Duodenal mucosa (tissue), 2 donors: ENCODE data around the gene KRT77.
"Not testable (repeated sequence)": the region's sequence is repeated elsewhere in the genome, so short reads cannot be mapped to it uniquely, and the experiment has no call there.

Source experiments
- H3K27ac ChIP-seq: one replicate; pipeline ENCODE4 v1.7.0; 2013; ENCODE audit warnings: low read depth, low read length
- H3K27me3 ChIP-seq, 2 donors: one replicate each; pipeline ENCODE4 v1.7.0; 2013; ENCODE audit warnings: low read length in 2 of 2, control low read depth in 1 of 2; ENCODE audit not compliant: insufficient read depth in 2 of 2, control insufficient read depth in 1 of 2
- H3K36me3 ChIP-seq, 2 donors: one replicate each; pipeline ENCODE4 v1.7.0; 2013; ENCODE audit warnings: low read length in 2 of 2, control low read depth in 1 of 2; ENCODE audit not compliant: insufficient read depth in 2 of 2, control insufficient read depth in 1 of 2
- H3K4me1 ChIP-seq, 2 donors: one replicate each; pipeline ENCODE4 v1.7.0; 2013; ENCODE audit warnings: low read length in 2 of 2, control low read depth in 1 of 2; ENCODE audit not compliant: insufficient read depth in 2 of 2, control insufficient read depth in 1 of 2
- H3K4me3 ChIP-seq, 2 donors: one replicate each; pipeline ENCODE4 v1.7.0; 2013; ENCODE audit warnings: low read length in 2 of 2, low read depth in 1 of 2
- H3K9ac ChIP-seq, 2 donors: one replicate each; pipeline ENCODE4 v1.7.0; 2013; ENCODE audit warnings: low read length in 2 of 2, low read depth in 1 of 2
- H3K9me3 ChIP-seq, 2 donors: one replicate each; pipeline ENCODE4 v1.7.0; 2013; ENCODE audit warnings: low read length in 2 of 2, control low read depth in 1 of 2; ENCODE audit not compliant: control insufficient read depth in 1 of 2

Gene KRT77

DNA sequence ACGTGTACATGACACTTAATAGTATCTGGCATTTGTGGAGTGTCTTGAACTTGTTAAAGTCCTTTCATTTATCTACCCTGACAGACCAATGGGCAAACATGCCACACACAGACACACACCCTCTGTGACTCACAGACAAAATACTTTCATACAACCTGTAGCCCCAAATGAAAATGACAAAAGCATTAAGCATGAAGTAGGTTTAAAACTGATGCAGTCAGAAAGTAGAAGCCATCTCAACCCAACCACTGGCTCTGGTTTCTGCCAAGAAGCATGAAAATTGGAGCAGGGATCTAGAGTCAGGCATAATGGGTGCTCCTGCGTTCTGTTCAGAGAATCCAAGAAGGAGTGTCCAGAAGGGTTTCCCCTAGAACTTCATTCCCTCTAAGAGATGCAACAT, 23.1 kb upstream of the KRT77 start:
- Histone ChIP-seq H3K4me1 (no peaks in the 10 kb centered on the region), H3K27ac (no peak overlapping the region), H3K27me3 (peaks cover 3% of the 10 kb centered on the region in 2 donors), H3K9me3 (no peaks in the 10 kb centered on the region), H3K9ac (no peak overlapping the region), H3K4me3 (no peak overlapping the region), H3K36me3 (no peaks in the 10 kb centered on the region)

DNA sequence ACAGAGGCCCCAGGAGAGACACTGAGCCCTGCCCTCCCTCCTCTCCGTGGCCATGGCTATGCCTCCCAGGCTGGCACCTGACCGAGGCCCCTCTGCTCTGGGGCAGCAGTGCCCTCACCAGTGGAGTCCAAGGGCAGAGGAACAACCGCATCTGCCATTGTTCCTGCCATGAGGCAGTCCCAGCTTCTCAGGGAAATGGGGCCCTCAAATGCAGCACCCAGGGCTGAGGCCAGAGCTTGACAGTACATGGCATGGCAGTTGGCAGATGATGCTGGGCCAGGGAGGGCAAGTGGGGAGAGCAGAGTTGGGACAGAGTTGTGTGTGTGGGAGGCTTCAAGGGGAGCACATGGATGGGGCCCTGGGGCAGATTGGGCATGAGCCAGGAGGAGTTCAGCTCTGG, 21.1 kb upstream of the KRT77 start:
- Histone ChIP-seq H3K4me1 (no peaks in the 10 kb centered on the region), H3K27me3 (peaks cover 3% of the 10 kb centered on the region in 2 donors), H3K4me3 (no peak overlapping the region), H3K9ac (no peak overlapping the region), H3K27ac (no peak overlapping the region), H3K36me3 (no peaks in the 10 kb centered on the region), H3K9me3 (no peaks in the 10 kb centered on the region)

GRCh38 chr12:52722680-52723079, 19.4 kb upstream of the KRT77 start:
- no peak overlapping the region for H3K9ac ChIP-seq
- H3K4me3 ChIP-seq, result no peak overlapping the region
- no peak overlapping the region for H3K27ac ChIP-seq
- no peaks in the 10 kb centered on the region for H3K9me3 ChIP-seq
- no peaks in the 10 kb centered on the region for H3K4me1 ChIP-seq
- peaks cover 3% of the 10 kb centered on the region in 2 donors for H3K27me3 ChIP-seq
- no peaks in the 10 kb centered on the region for H3K36me3 ChIP-seq

DNA sequence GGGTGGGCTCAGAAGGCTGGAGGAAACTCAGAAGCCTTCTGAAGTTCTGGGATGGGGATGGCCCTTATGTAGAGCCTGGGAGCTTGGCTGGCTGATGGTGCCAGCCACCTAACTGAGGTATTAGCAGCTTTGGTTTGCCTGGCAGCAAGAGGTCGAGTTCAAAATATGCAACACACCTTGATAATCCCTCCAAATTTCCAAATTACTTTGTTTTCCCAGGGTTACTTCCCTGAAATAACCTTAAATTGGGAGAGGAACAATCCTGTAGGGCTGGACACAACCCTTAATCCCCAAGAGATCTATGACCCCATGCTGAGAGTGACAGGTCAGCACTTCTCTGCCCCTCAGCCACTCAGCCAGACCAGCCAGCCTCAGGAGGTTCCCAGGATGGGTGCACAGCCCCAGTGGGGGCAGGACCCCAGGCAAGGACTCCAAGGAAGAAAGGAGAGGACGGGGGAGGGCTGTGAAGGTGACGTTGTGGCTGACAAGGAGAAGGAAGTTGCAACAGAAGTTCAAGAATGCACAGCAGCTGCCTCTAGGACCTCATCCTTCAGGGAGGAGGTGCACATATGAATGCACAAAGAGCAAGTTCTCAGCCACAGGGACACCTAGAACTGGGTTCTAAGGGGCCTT, 18.6 kb upstream of the KRT77 start:
- Histone ChIP-seq H3K4me1 (no peaks in the 10 kb centered on the region), H3K27me3 (peaks cover 3% of the 10 kb centered on the region in 2 donors), H3K36me3 (no peaks in the 10 kb centered on the region), H3K9ac (no peak overlapping the region), H3K4me3 (no peak overlapping the region), H3K27ac (no peak overlapping the region), H3K9me3 (no peaks in the 10 kb centered on the region)

DNA sequence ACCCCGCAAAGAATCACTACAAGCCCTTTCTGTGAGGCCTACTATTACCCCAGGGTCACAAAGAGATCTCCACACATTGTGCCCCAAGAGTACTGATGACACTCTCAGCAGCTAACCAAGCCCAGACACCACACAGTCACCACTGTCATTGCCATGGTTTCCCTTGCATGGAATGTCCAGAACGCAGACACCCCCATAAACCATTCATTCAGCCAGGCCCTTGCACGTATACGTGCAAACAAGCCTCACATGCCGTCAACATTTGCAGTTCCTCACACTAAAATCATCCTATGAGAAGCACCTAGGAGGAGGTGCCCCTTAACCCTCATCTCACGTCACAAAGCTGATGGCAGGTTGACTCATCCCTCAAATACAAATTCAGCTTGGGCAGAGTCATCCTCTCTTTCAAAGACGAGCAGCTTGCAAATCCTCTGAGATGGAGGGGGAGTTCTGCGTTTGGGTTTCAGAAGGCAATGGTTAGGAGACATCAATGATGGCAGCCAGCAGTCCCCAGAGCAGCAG, 17.1 kb upstream of the KRT77 start:
- no peak overlapping the region for H3K27ac ChIP-seq
- H3K36me3 ChIP-seq, result no peaks in the 10 kb centered on the region
- peaks cover 7 to 10% of the 10 kb centered on the region in 2 donors for H3K27me3 ChIP-seq
- no peaks in the 10 kb centered on the region for H3K4me1 ChIP-seq
- H3K4me3 ChIP-seq, result no peak overlapping the region
- H3K9me3 ChIP-seq, result no peaks in the 10 kb centered on the region
- H3K9ac ChIP-seq, result no peak overlapping the region

DNA sequence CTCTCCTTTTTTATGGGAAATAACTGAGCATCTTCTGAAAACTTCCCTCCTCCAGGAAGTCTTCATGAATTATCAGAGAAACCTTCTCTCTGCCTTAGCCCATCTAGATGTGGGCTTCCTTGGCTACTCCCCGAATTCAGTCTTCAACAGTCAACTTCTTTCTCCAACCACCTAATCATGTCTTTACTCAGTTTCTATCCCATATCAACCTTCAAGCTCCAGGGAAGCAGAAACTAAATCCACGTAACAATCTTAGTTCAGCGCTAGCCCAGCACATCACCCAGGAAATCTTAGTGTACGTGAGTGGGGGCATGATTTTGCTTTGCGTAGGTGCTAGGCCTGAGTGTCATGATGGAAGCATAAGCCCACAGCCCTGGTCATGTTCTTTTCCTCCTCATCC, 12.7 kb upstream of the KRT77 start:
- H3K9me3 ChIP-seq, result no peaks in the 10 kb centered on the region
- peaks cover 30 to 34% of the 10 kb centered on the region in 2 donors for H3K27me3 ChIP-seq

GRCh38 chr12:52715416-52715815, 12.1 kb upstream of the KRT77 start:
- H3K4me3 ChIP-seq, result no peak overlapping the region
- peaks cover 0 to 8% of the 10 kb centered on the region in 2 donors for H3K4me1 ChIP-seq
- H3K27me3 ChIP-seq, result peaks cover 30 to 34% of the 10 kb centered on the region in 2 donors
- H3K9me3 ChIP-seq, result no peaks in the 10 kb centered on the region
- no peak overlapping the region for H3K9ac ChIP-seq
- no peak overlapping the region for H3K27ac ChIP-seq
- H3K36me3 ChIP-seq, result no peaks in the 10 kb centered on the region

More for the DNA sequence above, 12.7 kb upstream of the KRT77 start:
- Histone ChIP-seq H3K4me1 (peaks cover 0 to 8% of the 10 kb centered on the region in 2 donors), H3K9ac (no peak overlapping the region), H3K4me3 (no peak overlapping the region), H3K36me3 (no peaks in the 10 kb centered on the region), H3K27ac (no peak overlapping the region)

- H3K36me3 ChIP-seq, result no peaks in the 10 kb centered on the region
- H3K9ac ChIP-seq, result no peak overlapping the region
- H3K4me1 ChIP-seq, result peaks cover 0 to 8% of the 10 kb centered on the region in 2 donors
- H3K27ac ChIP-seq, result no peak overlapping the region
- H3K9me3 ChIP-seq, result no peaks in the 10 kb centered on the region
- H3K27me3 ChIP-seq, result peaks cover 30 to 34% of the 10 kb centered on the region in 2 donors
- H3K4me3 ChIP-seq, result no peak overlapping the region
Measured at GRCh38 chr12:52714887-52715281, 11.6 kb upstream of the KRT77 start.

DNA sequence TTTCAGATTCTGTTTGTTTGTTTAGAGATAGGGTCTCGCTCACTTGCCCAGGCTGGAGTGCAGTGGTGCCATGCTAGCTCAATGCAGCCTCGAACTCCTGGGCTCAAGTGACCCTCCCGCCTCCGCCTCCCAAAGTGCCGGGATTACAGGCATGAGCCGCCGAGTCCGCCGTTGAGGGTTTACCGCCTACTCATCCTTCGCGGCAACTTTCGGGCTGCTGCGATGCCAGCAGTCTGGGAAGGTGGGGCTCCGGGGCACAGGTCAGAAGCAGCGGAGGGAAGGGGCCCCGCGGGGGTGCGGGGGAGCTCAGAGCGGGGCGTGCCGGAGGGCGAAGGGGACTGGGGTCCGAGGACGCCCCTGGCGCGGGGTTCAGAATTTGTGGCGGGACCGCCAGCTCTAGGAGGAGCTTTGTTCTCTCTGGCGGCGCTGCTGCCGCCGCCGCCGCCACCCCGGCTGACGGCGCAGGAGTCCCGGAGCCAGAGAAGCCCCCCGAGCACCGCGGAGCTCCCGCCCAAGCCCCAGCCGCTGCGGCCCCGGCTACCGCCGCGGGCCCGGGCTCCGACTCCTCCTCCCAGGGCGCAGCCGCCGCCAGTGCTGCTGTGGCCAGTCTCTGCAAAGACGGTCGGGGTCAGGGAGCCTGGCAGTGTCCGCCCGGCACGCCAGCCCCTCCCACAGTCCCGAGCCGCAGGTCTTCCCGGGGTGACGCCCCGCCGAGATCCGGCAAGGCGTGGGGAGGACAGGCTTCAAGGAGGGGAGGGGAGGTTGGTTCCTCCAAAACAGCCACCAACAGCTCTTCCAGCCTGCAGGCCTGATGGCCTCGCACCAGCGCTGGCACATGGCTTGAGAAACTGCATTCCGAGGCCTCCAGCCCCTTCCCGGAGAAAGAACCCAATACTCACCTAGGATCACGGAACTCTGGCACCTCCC, 10.9 kb upstream of the KRT77 start:
- Histone ChIP-seq H3K4me3 (no peak overlapping the region), H3K27me3 (peaks cover 30 to 34% of the 10 kb centered on the region in 2 donors)

GRCh38 chr12:52712122-52712521, 8.8 kb upstream of the KRT77 start:
- H3K9ac ChIP-seq, H3K27ac ChIP-seq, H3K9me3 ChIP-seq, H3K36me3 ChIP-seq, H3K4me3 ChIP-seq, H3K4me1 ChIP-seq: not testable (repeated sequence)
- H3K27me3 ChIP-seq, result peaks cover 30 to 34% of the 10 kb centered on the region in 2 donors

More for the DNA sequence above, 10.9 kb upstream of the KRT77 start:
- Histone ChIP-seq H3K9ac (no peak overlapping the region), H3K36me3 (no peaks in the 10 kb centered on the region), H3K4me1 (peaks cover 0 to 8% of the 10 kb centered on the region in 2 donors), H3K9me3 (no peaks in the 10 kb centered on the region), H3K27ac (no peak overlapping the region)
